SK-N-SH (cell line): Measurements from ENCODE around the gene TPPP. TPM values are rescaled to one million over a fixed set of nuclear protein-coding genes. Genes with fewer than 3 reads are reported as not detected.
A peak's percentile ranks its signal among the peaks of the same experiment; 100 is the strongest.

Experiments used
- CTCF ChIA-PET: fragments of 300-600, 350-600 bp; formaldehyde crosslinking; extraction: SDS; loops from one replicate; lab custom pipeline; 2021; lab: Yijun Ruan, JAX
- POLR2A ChIA-PET: fragments of 350-600 bp; sonication (Branson Sonifier 250); formaldehyde crosslinking; extraction: SDS; loops from one replicate; lab custom pipeline; 2020; ENCODE audit warnings: antibody characterized with exemption, inconsistent platforms; lab: Yijun Ruan, JAX
- DNase-seq: peaks from one replicate; pipeline ENCODE4 v3.0.0; 2012
- H2AFZ ChIP-seq: fragments of 200-600 bp; sonication (generic); 2 replicates; pipeline ENCODE4 v1.8.1; 2016; ENCODE audit warnings: antibody characterized with exemption, mild to moderate bottlenecking, low read depth
- H3F3A ChIP-seq: fragments of 200-600 bp; sonication (generic); replicated peaks from 2 replicates; pipeline ENCODE3; 2016; ENCODE audit warnings: antibody characterized with exemption, mild to moderate bottlenecking; ENCODE audit not compliant: insufficient read depth
- H3K27ac ChIP-seq, 2 experiments: fragments of 200-500 bp in 1 of 2; fragments of 200-600 bp in 1 of 2; sonication (Bioruptor generic) in 1 of 2; sonication (generic), shearing (Covaris generic) in 1 of 2; 2 replicates each; pipeline versions ENCODE4 v1.5.1 to v1.6.1; 2014 to 2016; ENCODE audit warnings: low read depth in 2 of 2, inconsistent platforms in 1 of 2, low read length in 1 of 2, mild to moderate bottlenecking in 1 of 2, mixed read lengths in 1 of 2
- H3K27me3 ChIP-seq: fragments of 200-600 bp; sonication (generic), shearing (Covaris generic); 2 replicates; pipeline ENCODE4 v1.6.1; 2016; ENCODE audit warnings: mixed run types; ENCODE audit not compliant: insufficient read depth
- H3K36me3 ChIP-seq, 2 experiments: fragments of 200-500 bp in 1 of 2; fragments of 200-600 bp in 1 of 2; sonication (Bioruptor generic) in 1 of 2; sonication (generic) in 1 of 2; replicated peaks in 1 of 2; 2 replicates each; pipeline versions ENCODE3 to v1.5.1; 2014 to 2016; ENCODE audit warnings: low read length in 1 of 2, mild to moderate bottlenecking in 1 of 2; ENCODE audit not compliant: insufficient read depth in 2 of 2, control insufficient read depth in 1 of 2
- H3K4me1 ChIP-seq, 2 experiments: fragments of 200-500 bp in 1 of 2; fragments of 200-600 bp in 1 of 2; sonication (Bioruptor generic) in 1 of 2; sonication (generic), shearing (Covaris generic) in 1 of 2; 2 replicates each; pipeline versions ENCODE4 v1.5.1 to v1.6.1; 2014 to 2016; ENCODE audit warnings: low read depth in 1 of 2, low read length in 1 of 2, mixed run types in 1 of 2; ENCODE audit not compliant: insufficient read depth in 2 of 2, control insufficient read depth in 1 of 2
- H3K4me2 ChIP-seq: fragments of 200-600 bp; sonication (generic), shearing (Covaris generic); 2 replicates; pipeline ENCODE4 v1.6.1; 2017; ENCODE audit warnings: mixed run types
- H3K4me3 ChIP-seq, 2 experiments: fragments of 200-500 bp in 1 of 2; fragments of 200-600 bp in 1 of 2; sonication (Bioruptor generic) in 1 of 2; sonication (generic), shearing (Covaris generic) in 1 of 2; 2 replicates each; pipeline versions ENCODE4 v1.5.1 to v1.8.1; 2014 to 2016; ENCODE audit warnings: low read depth in 2 of 2, inconsistent platforms in 1 of 2, low read length in 1 of 2, mild to moderate bottlenecking in 1 of 2, mixed read lengths in 1 of 2, moderate library complexity in 1 of 2
- H3K79me2 ChIP-seq: fragments of 200-600 bp; sonication (generic); 2 replicates; pipeline ENCODE4 v1.8.1; 2017; ENCODE audit warnings: mild to moderate bottlenecking; ENCODE audit not compliant: insufficient read depth
- H3K9ac ChIP-seq: fragments of 200-600 bp; sonication (generic); 2 replicates; pipeline ENCODE4 v1.6.1; 2017; ENCODE audit warnings: mixed run types
- H3K9me2 ChIP-seq: fragments of 200-600 bp; sonication (generic); 2 replicates; pipeline ENCODE4 v1.6.1; 2017; ENCODE audit warnings: mixed run types
- H3K9me3 ChIP-seq: fragments of 200-600 bp; sonication (generic); 2 replicates; pipeline ENCODE4 v1.6.1; 2017; ENCODE audit warnings: mixed run types, mild to moderate bottlenecking, moderate library complexity
- H4K20me1 ChIP-seq: fragments of 200-600 bp; sonication (generic); 2 replicates; pipeline ENCODE4 v1.6.1; 2017; ENCODE audit warnings: mild to moderate bottlenecking, mixed run types; ENCODE audit not compliant: insufficient read depth
- CHD2 ChIP-seq: fragments of 150-350 bp; IDR thresholded peaks from 2 replicates; pipeline ENCODE4 v1.6.1; 2018; ENCODE audit warnings: low read length; ENCODE audit not compliant: partially characterized antibody
- CTCF ChIP-seq: fragments of 200-600 bp; sonication (generic); IDR thresholded peaks from 2 replicates; pipeline ENCODE4 v1.6.1; 2017; ENCODE audit warnings: antibody characterized with exemption, mild to moderate bottlenecking, moderate library complexity
- FOSL2 ChIP-seq: IDR thresholded peaks from 2 replicates; pipeline ENCODE4 v1.4.0; 2012; ENCODE audit warnings: low read depth, mild to moderate bottlenecking, moderate library complexity, borderline replicate concordance
- GATA2 ChIP-seq: sonication (generic); formaldehyde crosslinking; IDR thresholded peaks from 2 replicates; pipeline ENCODE4 v1.5.0; 2020; ENCODE audit warnings: mild to moderate bottlenecking, missing genetic modification reagents
- JUND ChIP-seq: IDR thresholded peaks from 2 replicates; pipeline ENCODE4 v1.4.0; 2012
- PBX3 ChIP-seq: IDR thresholded peaks from 2 replicates; pipeline ENCODE4; 2012
- POLR2AphosphoS5 ChIP-seq: IDR thresholded peaks from 2 replicates; pipeline ENCODE4 v1.6.1; 2012; ENCODE audit warnings: low read depth, low read length
- RAD21 ChIP-seq: IDR thresholded peaks from 2 replicates; pipeline ENCODE4 v1.6.1; 2012; ENCODE audit warnings: mild to moderate bottlenecking, low read length
- RCOR1 ChIP-seq: fragments of 150-350 bp; IDR thresholded peaks from 2 replicates; pipeline ENCODE4 v1.6.1; 2017; ENCODE audit warnings: antibody characterized with exemption, low read length
- REST ChIP-seq: IDR thresholded peaks from 2 replicates; pipeline ENCODE4 v1.6.1; 2012; ENCODE audit warnings: mild to moderate bottlenecking, low read depth, low read length, moderate library complexity
- RXRA ChIP-seq: IDR thresholded peaks from 2 replicates; pipeline ENCODE4 v1.4.0; 2012; ENCODE audit warnings: low read depth, mild to moderate bottlenecking, borderline replicate concordance
- SIN3A ChIP-seq: IDR thresholded peaks from 2 replicates; pipeline ENCODE4 v1.6.1; 2012; ENCODE audit warnings: low read depth, mild to moderate bottlenecking, low read length, moderate library complexity, borderline replicate concordance
- YY1 ChIP-seq: IDR thresholded peaks from 2 replicates; pipeline ENCODE4 v1.4.0; 2012; ENCODE audit warnings: low read depth, mild to moderate bottlenecking
- ZBTB33 ChIP-seq: IDR thresholded peaks from 2 replicates; pipeline ENCODE4 v1.4.0; 2012; ENCODE audit warnings: low read depth, borderline replicate concordance
- WGBS: methylation state at CpG from one replicate; pipeline ENCODE4 v1.1.6; 2017; ENCODE audit warnings: low lambda C conversion rate; 5-methylcytosine and 5-hydroxymethylcytosine counted together
- polyA plus RNA-seq, 3 experiments: library from polyadenylated mRNA; depleted of rRNA; stranded (reverse); fragments of >200 nt; gene quantifications; 2 replicates each; pipeline ENCODE4 v1.2.3, GENCODE V29; 2012

Gene TPPP
- polyA plus RNA-seq, 1 of the 3 experiments (the other 2 are of a cell fraction), result 0.05 TPM

GRCh38 chr5:651296-652022 is 41.7 kb downstream of the TPPP start:
- POLR2A ChIA-PET, result no interaction called here
- H3K4me3 ChIP-seq, result no peak overlapping the region
- H3K4me2 ChIP-seq, result no peak overlapping the region
- TF ChIP-seq FOSL2, result no peak
- TF ChIP-seq CTCF, result no peak
- no peak for TF ChIP-seq POLR2AphosphoS5
- no peak for TF ChIP-seq SIN3A
- TF ChIP-seq ZBTB33, result no peak
- no peak for TF ChIP-seq JUND
- TF ChIP-seq CHD2, result no peak
- TF ChIP-seq RXRA, result no peak
- TF ChIP-seq GATA2 (CRISPR knock-in tag), result no peak
- DNase-seq, result peak; percentile 9
- H3K36me3 ChIP-seq, result peaks cover 9 to 10% of the 10 kb centered on the region in 2 experiments
- no peaks in the 10 kb centered on the region for H3K4me1 ChIP-seq
- no peaks in the 10 kb centered on the region for H3K9me3 ChIP-seq
- no peak overlapping the region for H3K9ac ChIP-seq
- CTCF ChIA-PET, result no interaction called here
- H3K27ac ChIP-seq, result no peak overlapping the region
- no peak overlapping the region for H2AFZ ChIP-seq
- peaks cover 9% of the 10 kb centered on the region for H3F3A ChIP-seq
- no peaks in the 10 kb centered on the region for H3K27me3 ChIP-seq
- no peaks in the 10 kb centered on the region for H3K79me2 ChIP-seq
- no peaks in the 10 kb centered on the region for H4K20me1 ChIP-seq
- no peaks in the 10 kb centered on the region for H3K9me2 ChIP-seq
- WGBS, result 91% methylated on average over 16 of the region's 16 CpGs

GRCh38 chr5:647727-648126 is 45.4 kb downstream of the TPPP start:
- POLR2A ChIA-PET, result no interaction called here
- TF ChIP-seq YY1 (no peak), RXRA (no peak), RAD21 (no peak), SIN3A (no peak), ZBTB33 (no peak), PBX3 (no peak), REST (no peak), RCOR1 (no peak)

More at GRCh38 chr5:647727-648126, 45.4 kb downstream of the TPPP start:
- CTCF ChIA-PET, result no interaction called here
- H3F3A ChIP-seq, result peaks cover 9% of the 10 kb centered on the region
- no peak overlapping the region for H3K27ac ChIP-seq
- no peaks in the 10 kb centered on the region for H4K20me1 ChIP-seq
- H3K4me2 ChIP-seq, result no peak overlapping the region
- H3K9ac ChIP-seq, result no peak overlapping the region
- no peaks in the 10 kb centered on the region for H3K4me1 ChIP-seq
- DNase-seq, result no peak
- WGBS, result 95% methylated on average over 8 of the region's 9 CpGs
- no peaks in the 10 kb centered on the region for H3K27me3 ChIP-seq
- H3K4me3 ChIP-seq, result no peak overlapping the region
- H3K36me3 ChIP-seq, result peaks cover 6 to 20% of the 10 kb centered on the region in 2 experiments
- H3K9me2 ChIP-seq, result no peaks in the 10 kb centered on the region
- H3K79me2 ChIP-seq, result no peaks in the 10 kb centered on the region
- H2AFZ ChIP-seq, result no peak overlapping the region
- no peaks in the 10 kb centered on the region for H3K9me3 ChIP-seq
